HG03575 (cell line): ENCODE data around the gene MAST1.
"Not testable (repeated sequence)": the region's sequence is repeated elsewhere in the genome, so short reads cannot be mapped to it uniquely, and the experiment has no call there.

Experiments used
- ATAC-seq: cut with Tn5 transposase; IDR thresholded peaks from one replicate; pipeline ENCODE4 v1.9.1; 2021; ENCODE audit not compliant: unreplicated experiment, insufficient number of reproducible peaks, low FRiP score; ENCODE audit errors: extremely low read depth

MAST1 gene

DNA sequence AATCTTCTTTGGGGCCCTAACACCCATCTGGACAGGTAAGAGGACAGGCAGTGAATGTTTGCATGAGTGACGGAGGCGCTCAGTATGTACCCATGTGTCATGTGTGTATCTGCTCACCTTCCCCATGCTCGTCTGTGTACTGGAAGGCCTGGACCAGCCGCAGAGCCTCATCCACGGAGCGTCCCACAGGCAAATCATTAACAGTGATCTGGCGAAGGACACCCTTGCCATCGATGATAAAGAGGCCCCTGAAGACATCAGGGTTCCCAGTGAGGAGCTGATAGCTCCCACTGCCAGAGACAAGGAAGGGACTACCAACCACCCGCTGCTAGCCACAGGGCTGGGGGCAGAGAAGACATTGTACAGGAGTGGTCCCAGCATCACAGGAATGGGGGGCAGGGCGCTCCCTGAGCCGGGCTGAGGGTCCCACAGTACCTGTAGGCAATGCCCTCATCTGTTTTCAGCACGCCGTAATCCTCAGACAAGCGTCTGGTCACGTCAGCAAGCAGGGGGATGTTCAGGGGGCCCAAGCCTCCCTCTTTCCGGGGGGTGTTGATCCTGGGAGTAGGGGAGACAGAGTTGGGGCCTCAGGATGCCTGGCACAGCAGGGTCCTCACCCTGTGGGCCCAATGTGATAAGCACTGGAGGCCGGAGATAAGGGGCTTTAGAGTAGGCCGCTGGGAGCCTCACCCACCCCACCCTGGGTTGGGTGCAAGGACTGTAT lies 38.4 kb upstream of the MAST1 start:
- ATAC-seq, result no peak

- no peak for ATAC-seq
These were observed 37.9 kb upstream of the MAST1 start for GRCh38 chr19:12800466-12800770.

DNA sequence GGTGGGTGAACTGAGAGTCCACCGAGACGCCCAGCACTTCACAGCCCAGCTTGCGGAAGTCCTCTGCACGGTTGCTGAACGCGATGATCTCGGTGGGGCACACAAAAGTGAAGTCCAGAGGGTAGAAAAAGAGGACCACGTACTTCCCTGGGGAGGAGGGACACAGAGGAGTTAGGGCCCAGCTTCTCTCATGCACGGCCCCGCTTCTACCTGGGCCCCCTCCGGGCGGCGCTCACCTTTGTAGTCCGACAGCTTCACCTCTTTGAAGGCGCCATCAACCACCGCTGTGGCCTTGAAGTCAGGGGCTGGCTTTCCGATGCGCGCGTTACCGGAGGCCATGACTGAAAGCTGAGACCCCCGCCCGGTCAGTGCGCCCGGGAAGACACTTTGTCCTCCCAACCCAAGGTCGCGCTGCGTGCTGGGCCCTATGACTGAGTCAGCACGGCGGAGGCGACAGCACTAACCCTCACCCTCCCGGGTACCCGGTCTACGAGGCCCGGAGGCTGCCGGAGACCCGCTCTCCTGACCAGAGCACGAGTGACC lies 37.3 kb upstream of the MAST1 start:
- ATAC-seq, result no peak

DNA sequence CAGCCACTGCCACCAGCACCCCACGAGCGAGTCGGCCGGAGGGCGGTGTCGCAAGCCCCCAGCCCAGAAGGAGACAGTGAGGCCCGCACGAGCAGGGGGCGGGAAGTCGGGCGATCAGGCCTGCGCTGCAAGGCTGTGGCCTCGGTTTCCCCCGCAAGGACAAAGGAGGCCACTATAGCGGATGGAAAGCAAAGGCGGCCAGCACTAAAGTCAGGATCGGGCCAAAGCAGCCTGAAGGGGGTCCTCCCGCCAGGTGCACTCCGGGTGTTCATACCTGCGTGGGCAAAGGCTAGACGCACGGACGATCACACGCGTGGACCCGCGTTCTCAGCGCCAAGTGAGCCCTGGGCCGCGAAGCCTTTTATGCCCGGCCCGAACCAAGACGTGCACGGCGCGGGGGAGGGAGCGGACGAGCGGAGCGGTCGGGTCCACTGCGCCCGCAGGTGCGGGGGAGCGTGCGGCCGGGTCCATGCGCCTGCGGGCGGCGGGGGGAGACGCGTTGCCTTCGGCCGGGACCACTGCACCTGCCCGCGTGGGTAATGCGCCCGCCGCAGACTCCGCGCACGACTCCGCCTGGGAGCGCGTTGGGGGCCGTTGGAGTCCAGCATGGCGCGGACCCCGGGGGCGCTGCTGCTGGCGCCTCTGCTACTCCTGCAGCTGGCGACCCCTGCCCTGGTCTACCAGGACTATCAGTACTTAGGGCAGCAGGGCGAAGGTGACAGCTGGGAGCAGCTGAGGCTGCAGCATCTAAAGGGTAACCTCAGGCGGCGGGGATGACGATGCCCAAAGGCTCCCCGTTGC lies 36.6 kb upstream of the MAST1 start, which contains the start of the genes PRDX2 and THSD8:
Gene PRDX2, minus strand, starts transcription at position 335 of the 801 bp plus-strand sequence. CDS start 539 bp downstream, outside the sequence.
Gene THSD8, plus strand, starts transcription at position 604 of the 801 bp plus-strand sequence. Its CDS starts 3 bp downstream, at position 607.
- ATAC-seq, result no peak

DNA sequence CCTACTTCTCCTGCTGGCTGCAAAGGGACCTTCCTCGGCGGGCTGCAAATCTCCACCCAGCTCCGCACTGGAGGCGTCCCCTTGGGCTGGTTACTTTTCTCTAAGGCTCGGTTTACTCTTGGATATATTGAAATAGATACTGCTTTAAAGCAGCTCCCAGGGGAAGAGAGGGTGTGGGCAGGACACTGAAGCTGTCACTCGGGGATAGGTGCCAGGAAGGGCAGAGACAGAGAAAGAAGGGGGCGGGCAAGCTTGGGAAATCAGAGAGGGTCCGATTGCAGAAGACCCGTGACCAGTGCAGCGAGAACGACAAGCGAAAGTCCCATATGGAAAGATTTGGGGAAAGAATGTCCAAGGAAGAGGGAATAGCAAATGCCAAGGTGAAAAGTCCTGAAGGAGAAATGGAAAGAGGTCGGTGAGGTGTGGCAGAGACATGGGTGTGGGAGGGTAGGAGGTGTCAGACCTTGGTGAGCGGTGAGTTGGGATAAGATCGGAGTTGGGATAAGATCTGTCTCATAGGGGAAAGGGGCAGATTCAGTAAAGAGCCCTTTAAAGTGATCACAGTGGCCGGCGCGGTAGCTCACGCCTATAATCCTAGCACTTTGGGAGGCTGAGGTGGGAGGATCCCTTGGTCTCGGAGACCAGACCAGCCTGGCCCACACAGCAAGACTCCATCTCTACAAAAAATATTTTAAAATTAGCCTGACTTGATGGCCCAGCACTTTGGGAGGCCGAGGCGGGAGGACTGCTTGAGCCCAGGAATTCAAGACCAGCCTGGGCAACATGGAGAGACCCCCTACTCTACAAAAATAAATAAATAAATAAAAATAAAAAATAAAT lies 35.8 kb upstream of the MAST1 start:
- no peak for ATAC-seq

GRCh38 chr19:12804051-12804450 lies 34.3 kb upstream of the MAST1 start:
- ATAC-seq, result no peak

DNA sequence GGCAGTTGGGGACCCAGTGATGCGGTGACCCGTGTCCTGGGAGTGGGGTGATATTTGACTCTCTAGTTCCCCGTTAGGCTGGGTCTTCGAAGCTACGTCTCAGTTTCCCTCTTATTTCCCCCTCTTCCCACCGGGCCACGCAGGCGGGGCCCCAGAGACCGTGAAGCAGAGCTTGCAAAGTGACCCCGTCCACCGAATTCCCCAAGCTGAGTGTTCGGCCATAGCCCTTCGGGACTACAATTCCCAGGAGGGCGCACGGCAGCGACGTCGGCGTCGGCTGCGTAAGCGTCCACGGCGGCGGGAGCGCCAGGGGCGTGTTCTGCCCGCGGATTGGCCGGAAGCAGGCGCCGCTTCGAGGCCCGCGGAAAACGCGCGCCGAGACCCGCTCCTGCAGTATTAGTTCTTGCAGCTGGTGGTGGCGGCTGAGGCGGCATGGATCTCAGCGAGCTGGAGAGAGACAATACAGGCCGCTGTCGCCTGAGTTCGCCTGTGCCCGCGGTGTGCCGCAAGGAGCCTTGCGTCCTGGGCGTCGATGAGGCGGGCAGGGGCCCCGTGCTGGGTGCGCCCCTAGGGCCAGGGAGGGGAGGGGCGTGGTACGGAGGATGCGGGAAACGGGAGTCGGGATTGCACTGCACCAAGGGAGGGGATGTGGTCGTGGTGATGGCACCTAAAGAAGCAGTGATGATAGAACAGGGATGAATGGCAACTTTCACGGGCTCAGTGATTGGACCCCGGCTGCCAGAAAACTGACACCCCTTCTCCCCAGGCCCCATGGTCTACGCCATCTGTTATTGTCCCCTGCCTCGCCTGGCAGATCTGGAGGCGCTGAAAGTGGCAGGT lies 31.9 kb upstream of the MAST1 start, which contains the start of gene RNASEH2A:
Gene RNASEH2A, plus strand, starts transcription at position 343 of the 840 bp plus-strand sequence. Its CDS starts 90 bp downstream, at position 433.
- ATAC-seq, result no peak

- no peak for ATAC-seq
These were observed 23.2 kb upstream of the MAST1 start for GRCh38 chr19:12815088-12815487.

DNA sequence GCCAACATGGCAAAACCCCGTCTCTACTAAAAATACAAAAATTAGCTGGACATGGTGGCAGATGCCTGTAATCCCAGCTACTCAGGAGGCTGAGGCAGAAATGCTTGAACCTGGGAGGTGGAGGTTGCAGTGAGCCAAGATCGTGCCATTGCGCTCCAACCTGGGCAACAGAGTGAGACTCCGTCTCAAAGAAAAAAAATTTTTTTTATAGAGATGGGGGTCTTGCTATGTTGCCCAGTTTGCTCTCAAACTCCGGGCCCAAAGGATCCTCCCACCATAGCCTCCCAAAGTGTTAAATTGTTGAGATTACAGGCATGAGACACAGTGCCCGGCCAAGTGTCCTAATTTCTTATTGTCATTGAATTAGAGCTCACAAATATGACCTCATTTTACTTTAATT lies 21.1 kb upstream of the MAST1 start:
- not testable (repeated sequence) for ATAC-seq

DNA sequence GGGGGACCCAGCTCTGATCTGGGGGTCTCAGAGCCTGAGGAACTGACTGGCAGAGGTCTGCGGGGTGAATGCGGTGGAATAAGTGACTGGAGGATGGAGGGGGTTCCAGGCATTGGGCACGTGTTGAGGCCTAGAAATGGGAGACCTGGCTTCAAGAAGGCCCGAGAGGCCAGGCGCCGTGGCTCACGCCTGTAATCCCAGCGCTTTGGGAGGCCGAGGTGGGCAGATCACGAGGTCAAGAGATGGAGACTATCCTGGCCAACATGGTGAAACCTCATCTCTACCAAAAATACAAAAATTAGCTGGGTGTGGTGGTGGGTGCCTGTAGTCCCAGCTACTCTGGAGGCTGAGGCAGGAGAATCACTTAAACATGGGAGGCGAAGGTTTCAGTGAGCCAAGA lies 20.5 kb upstream of the MAST1 start:
- ATAC-seq, result not testable (repeated sequence)

DNA sequence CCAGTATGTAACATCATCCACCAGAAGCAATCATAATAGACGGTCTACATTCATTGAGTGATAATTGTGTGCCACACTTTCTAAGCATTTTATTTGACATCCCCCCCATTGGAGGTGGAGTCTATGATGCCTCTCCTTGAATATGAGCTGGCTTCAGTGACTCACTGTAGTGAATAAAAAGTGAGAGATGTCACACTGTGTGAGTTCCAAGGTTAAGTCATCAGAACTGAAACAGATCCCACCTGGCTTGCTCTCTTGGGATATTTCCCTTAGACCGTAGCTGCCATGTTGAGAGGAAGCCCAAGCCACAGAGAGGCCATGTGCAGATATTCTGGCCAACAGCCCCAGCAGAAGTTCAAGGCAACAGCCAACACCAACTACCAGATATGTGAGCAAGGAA lies 16.6 kb upstream of the MAST1 start:
- no peak for ATAC-seq

DNA sequence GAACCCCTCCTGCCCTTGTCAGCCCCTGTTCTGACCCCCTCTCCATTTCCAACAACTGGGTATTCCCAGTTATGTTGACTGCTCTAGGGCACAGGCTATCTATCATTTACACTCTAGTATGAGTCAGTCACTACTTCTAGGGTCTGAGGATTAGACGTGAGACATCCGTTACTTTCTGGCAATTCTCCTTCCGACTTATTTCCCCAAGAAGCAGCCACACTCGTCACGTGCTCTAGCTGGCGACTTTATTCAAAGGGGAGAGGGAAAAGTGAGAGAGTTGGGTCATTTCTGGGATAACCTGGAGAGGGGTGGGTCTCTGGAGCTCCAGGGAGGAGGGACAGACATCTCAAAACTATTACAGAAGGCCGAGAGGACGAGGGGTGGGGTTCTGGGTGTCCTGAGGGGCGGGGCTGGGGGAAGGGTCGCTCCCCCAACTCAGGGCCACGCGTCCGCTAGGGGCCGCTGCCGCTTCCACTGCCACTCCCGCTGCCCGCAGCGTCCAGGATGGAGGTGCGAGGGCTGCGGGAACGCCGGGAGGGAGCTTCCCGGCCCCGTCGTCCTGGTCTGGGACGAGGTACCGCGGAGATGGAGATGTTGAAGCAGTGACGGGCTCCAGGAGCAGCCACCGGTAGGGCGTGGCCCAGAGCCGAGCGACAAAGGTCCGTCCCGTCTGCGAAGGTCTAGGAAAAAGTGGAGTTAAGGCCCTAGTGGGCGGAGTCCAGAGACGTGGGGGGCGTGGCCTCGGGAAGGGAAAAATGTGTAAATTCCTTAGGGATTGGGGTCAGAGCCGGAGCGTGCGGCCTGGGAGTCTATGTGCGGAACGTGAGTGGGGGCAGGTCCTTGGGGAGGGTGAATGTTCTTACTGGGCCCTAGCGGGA lies 12.8 kb upstream of the MAST1 start:
- ATAC-seq, result no peak

- no peak for ATAC-seq
These were observed 9.8 kb upstream of the MAST1 start for GRCh38 chr19:12828494-12828893.

GRCh38 chr19:12833418-12833737 lies 4.9 kb upstream of the MAST1 start:
- no peak for ATAC-seq

GRCh38 chr19:12833738-12834565 lies 4.4 kb upstream of the MAST1 start:
- ATAC-seq, result no peak

DNA sequence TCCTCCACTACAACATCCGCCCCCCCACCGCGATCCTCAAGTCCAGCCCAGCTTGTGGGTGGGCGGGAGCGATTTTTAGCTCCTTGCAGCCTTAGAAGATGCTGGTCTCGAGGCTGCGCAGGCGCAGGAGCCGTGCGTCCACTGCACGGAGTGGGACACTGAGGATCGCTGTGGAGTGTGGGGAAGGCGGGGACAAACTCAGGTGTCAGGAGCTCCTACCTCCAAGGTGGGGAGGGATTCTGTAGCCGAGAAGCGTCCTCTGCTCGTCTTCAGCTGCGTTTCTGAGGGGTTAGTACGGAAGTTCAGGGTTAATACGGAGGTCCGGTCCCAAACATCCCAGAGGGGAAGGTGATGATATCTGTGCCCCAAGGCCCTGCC lies 3.8 kb upstream of the MAST1 start, which contains the start of gene RTBDN:
Gene RTBDN, minus strand, starts transcription at position 14 of the 378 bp plus-strand sequence. CDS start 4,600 bp downstream, outside the sequence.
- ATAC-seq, result no peak
